ENCODE measurements around the gene AJM1.
A peak's percentile ranks its signal among the peaks of the same experiment; 100 is the strongest.
"Not testable (repeated sequence)": the region's sequence is repeated elsewhere in the genome, so short reads cannot be mapped to it uniquely, and the experiment has no call there.

Gene AJM1

GRCh38 chr9:136842380-136842948, at the start of gene AJM1:
Gene AJM1 (plus strand): TSS chr9:136842478. CDS start chr9:136844415, 1,937 bp downstream.
- peak; percentile 60 for DNase-seq

GRCh38 chr9:136793086-136793946, 49.0 kb upstream of the AJM1 start:
- no peak for DNase-seq

- no peak for DNase-seq
Measured at GRCh38 chr9:136794281-136794999, 47.8 kb upstream of the AJM1 start.

GRCh38 chr9:136795000-136795348, 47.3 kb upstream of the AJM1 start:
- DNase-seq, result no peak

GRCh38 chr9:136796238-136796774, 46.0 kb upstream of the AJM1 start, which contains the start of gene CCDC183:
Gene CCDC183 (plus strand): TSS chr9:136796338. CDS start chr9:136796398, 60 bp downstream.
- DNase-seq, result no peak

GRCh38 chr9:136796775-136797347, 45.4 kb upstream of the AJM1 start:
- not testable (repeated sequence) for DNase-seq

GRCh38 chr9:136798708-136799078, 43.6 kb upstream of the AJM1 start:
- DNase-seq, result no peak

- no peak for DNase-seq
Measured at GRCh38 chr9:136799079-136799853, 43.0 kb upstream of the AJM1 start.

GRCh38 chr9:136799854-136800657, 42.2 kb upstream of the AJM1 start:
- DNase-seq, result peak; percentile 81

- no peak for DNase-seq
Measured at GRCh38 chr9:136802321-136802720, 40.0 kb upstream of the AJM1 start.

GRCh38 chr9:136803009-136803550, 39.2 kb upstream of the AJM1 start:
- DNase-seq, result not testable (repeated sequence)

GRCh38 chr9:136803551-136804508, 38.4 kb upstream of the AJM1 start:
- DNase-seq, result no peak

- no peak for DNase-seq
Measured at GRCh38 chr9:136804509-136805206, 37.6 kb upstream of the AJM1 start.

- no peak for DNase-seq
Measured at GRCh38 chr9:136805207-136805740, 37.0 kb upstream of the AJM1 start.

- no peak for DNase-seq
Measured at GRCh38 chr9:136806067-136806466, 36.2 kb upstream of the AJM1 start.

- DNase-seq, result no peak
Measured at GRCh38 chr9:136806631-136807201, 35.6 kb upstream of the AJM1 start.

- peak; percentile 82 for DNase-seq
Measured at GRCh38 chr9:136807281-136808074, 34.8 kb upstream of the AJM1 start, which contains the start of gene RABL6. Gene RABL6 (plus strand): TSS chr9:136807948. CDS start chr9:136808197, 249 bp downstream.
